GM10248 (cell line): ENCODE data around the gene IFITM1.
"Not testable (repeated sequence)": the region's sequence is repeated elsewhere in the genome, so short reads cannot be mapped to it uniquely, and the experiment has no call there.

Experiments
- CTCF ChIA-PET: fragments of 300-600 bp; sonication (Branson Sonifier 250); formaldehyde crosslinking; extraction: SDS; loops from one replicate; lab custom pipeline; 2021; ENCODE audit warnings: antibody characterized with exemption; lab: Yijun Ruan, JAX
- POLR2A ChIA-PET: fragments of 350-650 bp; sonication (Branson Sonifier 250); formaldehyde crosslinking; extraction: SDS; loops from one replicate; lab custom pipeline; 2020; ENCODE audit warnings: antibody characterized with exemption; lab: Yijun Ruan, JAX
- DNase-seq: peaks from one replicate; pipeline ENCODE4 v3.0.0; 2012; ENCODE audit errors: extremely low spot score
- TF ChIP-seq, protein P1 (sequence below): IDR thresholded peaks from 2 replicates; pipeline ENCODE4 v1.5.1; 2012; ENCODE audit warnings: mild to moderate bottlenecking, low read depth; ENCODE audit errors: extremely low read depth, missing control alignments, control extremely low read depth

Gene IFITM1

DNA sequence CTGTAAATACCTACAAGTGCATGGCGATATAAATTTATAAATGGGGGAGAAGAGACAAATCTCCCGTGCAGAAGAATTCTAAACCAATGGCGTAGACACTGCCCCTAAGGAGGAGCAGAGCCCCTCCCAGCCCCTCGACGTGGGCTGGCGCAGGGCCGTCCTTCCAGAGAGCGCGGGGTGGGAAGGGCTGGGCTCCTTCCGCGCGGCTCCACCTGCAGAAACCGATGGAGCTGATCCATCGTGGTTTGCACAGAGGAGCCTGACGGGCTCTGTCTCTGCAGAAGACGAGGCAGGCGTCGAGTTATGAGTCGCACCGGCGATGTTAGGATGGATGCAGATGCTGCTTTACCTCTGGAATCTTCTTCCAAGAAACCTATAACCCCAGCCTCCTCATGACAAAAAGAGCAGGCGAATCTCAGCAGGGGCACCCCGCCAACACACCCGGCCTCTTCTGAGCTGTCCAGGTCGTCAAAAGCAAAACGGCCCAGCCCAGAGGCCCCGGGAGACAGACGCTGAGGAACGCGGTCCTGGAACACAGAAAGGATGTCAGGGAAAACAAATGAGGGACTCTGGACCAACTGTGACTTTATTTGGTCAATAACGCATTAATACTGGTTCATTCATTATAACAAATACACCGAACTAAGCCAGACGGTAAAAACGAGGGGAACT lies 44.4 kb downstream of the IFITM1 start:
- ChIA-PET POLR2A (interaction anchor here (0.7 kb wide), 1 partner anchor 140 kb away, joined by 7 read pairs; no protein-coding TSS in a partner anchor), CTCF (interaction anchor here (1.4 to 8.5 kb wide), 2 partner anchors 109 to 160 kb away, joined by 3 to 64 read pairs; no protein-coding TSS in a partner anchor)
- TF ChIP-seq, protein P1, sequence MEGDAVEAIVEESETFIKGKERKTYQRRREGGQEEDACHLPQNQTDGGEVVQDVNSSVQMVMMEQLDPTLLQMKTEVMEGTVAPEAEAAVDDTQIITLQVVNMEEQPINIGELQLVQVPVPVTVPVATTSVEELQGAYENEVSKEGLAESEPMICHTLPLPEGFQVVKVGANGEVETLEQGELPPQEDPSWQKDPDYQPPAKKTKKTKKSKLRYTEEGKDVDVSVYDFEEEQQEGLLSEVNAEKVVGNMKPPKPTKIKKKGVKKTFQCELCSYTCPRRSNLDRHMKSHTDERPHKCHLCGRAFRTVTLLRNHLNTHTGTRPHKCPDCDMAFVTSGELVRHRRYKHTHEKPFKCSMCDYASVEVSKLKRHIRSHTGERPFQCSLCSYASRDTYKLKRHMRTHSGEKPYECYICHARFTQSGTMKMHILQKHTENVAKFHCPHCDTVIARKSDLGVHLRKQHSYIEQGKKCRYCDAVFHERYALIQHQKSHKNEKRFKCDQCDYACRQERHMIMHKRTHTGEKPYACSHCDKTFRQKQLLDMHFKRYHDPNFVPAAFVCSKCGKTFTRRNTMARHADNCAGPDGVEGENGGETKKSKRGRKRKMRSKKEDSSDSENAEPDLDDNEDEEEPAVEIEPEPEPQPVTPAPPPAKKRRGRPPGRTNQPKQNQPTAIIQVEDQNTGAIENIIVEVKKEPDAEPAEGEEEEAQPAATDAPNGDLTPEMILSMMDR = no peak
- DNase-seq = no peak

DNA sequence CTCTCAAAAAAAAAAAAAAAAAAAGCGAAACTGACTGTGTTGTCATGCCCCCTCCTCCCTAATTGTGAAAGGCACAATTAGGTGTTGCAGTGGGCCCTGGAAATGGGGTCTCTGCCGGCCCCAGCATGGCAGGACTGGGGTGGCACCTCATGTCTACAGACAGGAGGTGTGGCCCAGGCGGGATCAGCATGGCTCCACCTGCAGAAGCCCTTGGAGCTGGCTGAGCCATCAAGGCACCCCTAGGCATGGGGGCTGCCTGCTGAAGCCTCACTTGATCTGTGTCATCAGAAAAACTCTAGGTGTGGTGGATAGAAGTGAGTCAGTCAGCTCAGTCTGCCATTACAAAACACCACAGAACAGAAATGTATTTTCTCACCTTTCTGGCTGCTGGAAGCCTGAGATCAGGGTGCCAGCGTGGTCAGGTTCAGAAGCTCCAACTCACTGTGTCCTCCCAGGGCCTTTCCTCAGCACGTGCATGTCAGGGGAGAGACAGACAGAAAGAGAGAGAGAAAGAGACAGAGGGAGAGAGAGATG lies 45.4 kb downstream of the IFITM1 start:
- ChIA-PET CTCF (interaction anchor here (1.4 to 8.5 kb wide), 3 partner anchors 99 to 159 kb away, joined by 3 to 64 read pairs (median 3); no protein-coding TSS in a partner anchor), POLR2A (interaction anchor here (0.7 kb wide), 1 partner anchor 141 kb away, joined by 7 read pairs; no protein-coding TSS in a partner anchor)
- no peak for DNase-seq
- TF ChIP-seq, protein P1 = no peak

DNA sequence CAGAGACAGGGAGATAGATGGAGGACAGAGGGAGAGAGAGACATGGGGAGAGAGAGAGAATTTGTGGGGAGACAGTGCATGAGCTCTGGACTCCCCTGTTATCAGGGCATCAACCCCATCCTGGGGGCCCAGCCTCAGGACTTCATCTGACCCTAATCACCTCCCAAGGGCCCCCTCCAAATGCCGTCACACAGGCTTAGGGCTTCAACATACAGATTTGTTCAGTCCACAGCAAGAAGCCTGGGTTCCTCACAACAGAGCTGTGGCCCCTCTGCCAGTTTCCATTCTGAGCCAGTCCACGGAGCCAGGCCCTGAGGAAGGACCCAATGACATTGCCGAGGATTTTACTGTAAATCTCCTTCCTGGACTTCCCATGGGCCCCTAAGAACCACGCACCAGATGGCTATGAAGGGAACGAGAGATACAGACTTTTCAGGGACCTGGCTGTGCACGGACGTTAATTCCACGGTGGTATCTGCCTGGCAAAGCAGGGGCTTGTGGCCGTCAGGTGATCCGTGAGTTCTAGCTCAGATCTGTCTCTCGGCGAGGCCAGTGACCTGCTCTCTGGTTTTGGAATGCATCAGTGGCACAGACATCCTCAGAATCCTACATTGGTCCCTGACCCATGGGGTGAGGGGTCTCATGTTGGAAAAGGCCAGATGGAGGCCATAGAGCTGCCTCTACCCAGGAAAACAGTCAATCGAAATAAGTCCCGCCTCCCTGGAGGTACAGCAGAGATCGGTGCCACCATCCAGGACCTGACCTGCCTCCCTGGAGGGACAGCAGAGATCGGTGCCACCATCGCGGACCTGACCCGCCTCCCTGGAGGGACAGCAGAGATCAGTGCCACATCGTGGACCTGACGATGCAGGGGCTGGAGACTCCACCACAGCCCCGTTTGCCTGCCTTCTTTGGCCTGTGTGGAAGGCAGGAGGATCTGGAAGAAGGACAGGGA lies 46.8 kb downstream of the IFITM1 start:
- TF ChIP-seq, protein P1 = no peak
- no peak for DNase-seq
- ChIA-PET CTCF (interaction anchor here (1.2 to 8.5 kb wide), 7 partner anchors 11 to 145 kb away, joined by 3 to 64 read pairs (median 6); no protein-coding TSS in a partner anchor), POLR2A (no interaction called here)

DNA sequence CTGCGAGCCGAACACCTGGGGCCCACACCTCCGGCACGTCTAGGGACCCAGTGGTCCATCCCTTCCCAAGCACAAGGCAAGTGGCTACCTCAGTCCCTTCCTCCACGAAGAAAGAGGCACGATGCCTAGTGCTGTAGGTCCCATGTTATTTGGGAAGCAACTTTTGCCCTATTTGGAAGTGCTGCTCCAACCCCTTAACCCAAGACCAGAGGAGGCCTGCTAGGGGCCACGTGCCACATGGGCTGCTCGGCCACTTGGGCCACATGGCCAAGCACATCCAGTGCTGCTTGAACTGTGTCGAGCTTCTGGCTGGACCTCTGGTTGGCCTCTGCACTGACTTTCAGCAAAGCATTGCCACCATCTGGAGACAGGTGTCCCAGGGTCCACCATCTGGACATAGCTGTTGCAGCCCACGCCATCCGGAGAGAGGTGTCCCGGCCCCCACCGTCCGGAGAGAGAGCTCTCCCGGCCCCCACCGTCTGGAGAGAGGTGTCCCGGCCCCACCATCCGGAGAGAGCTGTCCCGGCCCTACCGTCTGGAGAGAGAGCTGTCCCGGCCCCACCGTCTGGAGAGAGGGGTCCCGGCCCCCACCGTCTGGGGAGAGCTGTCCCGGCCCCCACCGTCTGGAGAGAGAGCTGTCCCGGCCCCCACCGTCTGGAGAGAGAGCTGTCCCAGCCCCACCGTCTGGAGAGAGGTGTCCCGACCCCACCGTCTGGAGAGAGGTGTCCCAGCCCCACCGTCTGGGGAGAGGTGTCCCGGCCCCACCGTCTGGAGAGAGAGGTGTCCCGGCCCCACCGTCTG lies 49.0 kb downstream of the IFITM1 start:
- POLR2A ChIA-PET = no interaction called here
- CTCF ChIA-PET = interaction anchor here (1.1 to 8.5 kb wide), 9 partner anchors 8 to 147 kb away, joined by 3 to 64 read pairs (median 10); no protein-coding TSS in a partner anchor
- no peak for DNase-seq
- TF ChIP-seq, protein P1 = no peak

DNA sequence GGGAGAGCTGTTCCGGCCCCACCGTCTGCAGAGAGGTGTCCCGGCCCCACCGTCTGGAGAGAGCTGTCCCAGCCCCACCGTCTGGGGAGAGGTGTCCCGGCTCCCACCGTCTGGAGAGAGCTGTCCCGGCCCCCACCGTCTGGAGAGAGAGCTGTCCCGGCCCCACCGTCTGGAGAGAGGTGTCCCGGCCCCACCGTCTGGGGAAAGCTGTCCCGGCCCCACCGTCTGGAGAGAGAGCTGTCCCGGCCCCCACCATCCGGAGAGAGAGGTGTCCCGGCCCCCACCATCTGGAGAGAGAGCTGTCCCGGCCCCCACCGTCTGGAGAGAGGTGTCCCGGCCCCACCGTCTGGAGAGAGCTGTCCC lies 49.6 kb downstream of the IFITM1 start:
- not testable (repeated sequence) for DNase-seq
- POLR2A ChIA-PET = interaction anchor here (0.7 kb wide), 1 partner anchor 43 kb away, joined by 5 read pairs; no protein-coding TSS in a partner anchor

DNA sequence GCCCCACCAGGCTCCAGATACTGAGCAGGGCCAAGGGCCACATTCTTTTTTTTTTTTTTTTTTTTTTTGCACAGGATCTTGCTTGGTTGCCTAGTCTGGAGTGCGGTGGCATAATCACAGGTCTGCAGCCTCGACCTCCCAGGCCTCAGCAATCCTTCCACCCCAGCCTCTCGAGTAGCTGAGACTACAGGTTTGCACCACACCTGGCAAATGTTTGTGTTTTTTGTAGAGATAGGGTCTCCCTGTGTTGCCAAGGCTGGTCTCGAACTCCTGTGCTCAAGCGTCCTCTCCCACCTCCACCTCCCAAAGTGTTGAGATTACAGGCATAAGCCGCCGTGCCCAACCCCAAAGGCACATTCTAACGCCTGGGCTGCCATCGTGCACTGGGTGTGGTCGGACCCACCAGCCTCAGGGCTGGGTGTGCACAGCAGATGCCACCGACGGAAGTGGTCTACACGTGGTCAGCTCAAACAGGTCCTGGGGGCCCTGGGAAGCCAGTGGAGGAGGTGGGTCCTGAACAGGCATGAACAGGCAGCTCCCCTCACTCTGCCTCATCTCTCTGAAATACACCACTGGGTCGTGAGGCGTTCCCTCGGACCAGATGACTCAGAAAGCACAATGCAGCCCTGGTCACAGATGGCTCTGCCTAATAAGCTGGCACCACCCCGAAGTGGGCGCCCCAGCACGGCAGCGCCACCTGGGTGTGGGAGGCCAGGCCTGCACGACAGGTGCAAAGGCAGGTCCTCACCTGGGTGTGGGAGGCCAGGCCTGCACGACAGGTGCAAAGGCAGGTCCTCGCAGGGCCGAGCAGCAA lies 50.3 kb downstream of the IFITM1 start:
- TF ChIP-seq, protein P1 = peak; percentile 68
- CTCF ChIA-PET = interaction anchor here (1.0 to 8.5 kb wide), 12 partner anchors 9 to 148 kb away, joined by 3 to 64 read pairs (median 4); no protein-coding TSS in a partner anchor
- no peak for DNase-seq
- POLR2A ChIA-PET = interaction anchor here (0.6 to 0.7 kb wide), 4 partner anchors 20 to 1560 kb away, joined by 3 to 5 read pairs (median 4); no protein-coding TSS in a partner anchor

More for the DNA sequence above, 49.6 kb downstream of the IFITM1 start:
- CTCF ChIA-PET = interaction anchor here (1.1 to 8.5 kb wide), 12 partner anchors 8 to 147 kb away, joined by 3 to 64 read pairs (median 4); no protein-coding TSS in a partner anchor
